HepG2 (cell line): ENCODE data around the gene HUNK. TPM values are rescaled to one million over a fixed set of nuclear protein-coding genes. Genes with fewer than 3 reads are reported as not detected.

Source experiments
- AGO1 ChIP-seq: fragments of 200-400 bp; formaldehyde crosslinking; IDR thresholded peaks from 2 replicates; pipeline ENCODE4 v1.6.1; 2017; ENCODE audit warnings: mild to moderate bottlenecking, low read depth, low read length, moderate library complexity; ENCODE audit not compliant: poor library complexity, severe bottlenecking
- ATF1 ChIP-seq: IDR thresholded peaks from 2 replicates; pipeline ENCODE4 v1.6.1; 2016; ENCODE audit warnings: mild to moderate bottlenecking, control low read depth
- ETV6 ChIP-seq: sonication (generic); formaldehyde crosslinking; conservative IDR thresholded peaks from 2 replicates; pipeline ENCODE4 v1.4.0; 2020; ENCODE audit warnings: missing genetic modification reagents
- FIP1L1 ChIP-seq: fragments of 200-400 bp; formaldehyde crosslinking; IDR thresholded peaks from 2 replicates; pipeline ENCODE4 v1.6.1; 2018; ENCODE audit warnings: low read depth, mild to moderate bottlenecking, low read length, moderate library complexity, borderline replicate concordance; ENCODE audit not compliant: insufficient read depth
- GZF1 ChIP-seq: sonication (generic); formaldehyde crosslinking; IDR thresholded peaks from 2 replicates; pipeline ENCODE4 v1.5.1; 2020; ENCODE audit warnings: mild to moderate bottlenecking, missing genetic modification reagents
- MLLT10 ChIP-seq: sonication (generic); formaldehyde crosslinking; IDR thresholded peaks from 2 replicates; pipeline ENCODE4 v1.4.0; 2020; ENCODE audit warnings: missing genetic modification reagents
- MLX ChIP-seq: IDR thresholded peaks from 2 replicates; pipeline ENCODE4 v1.6.1; 2016
- NFE2 ChIP-seq: sonication (generic); formaldehyde crosslinking; IDR thresholded peaks from 2 replicates; pipeline ENCODE4 v1.4.0; 2020; ENCODE audit warnings: missing genetic modification reagents
- PHF5A ChIP-seq: IDR thresholded peaks from one replicate; pipeline ENCODE4 v1.6.1; 2018; ENCODE audit warnings: low read depth, missing genetic modification reagents; ENCODE audit not compliant: unreplicated experiment
- RFX1 ChIP-seq: fragments of 450-650 bp; IDR thresholded peaks from 2 replicates; pipeline ENCODE4 v1.6.1; 2017
- TERF1 ChIP-seq: sonication (generic); formaldehyde crosslinking; IDR thresholded peaks from 2 replicates; pipeline ENCODE4 v1.8.0; 2022; ENCODE audit warnings: mild to moderate bottlenecking, missing genetic modification reagents, moderate library complexity
- ZNF253 ChIP-seq: sonication (generic); formaldehyde crosslinking; IDR thresholded peaks from 2 replicates; pipeline ENCODE4 v1.8.0; 2022; ENCODE audit warnings: mild to moderate bottlenecking, missing genetic modification reagents, borderline replicate concordance
- ZNF329 ChIP-seq: sonication (generic); formaldehyde crosslinking; IDR thresholded peaks from 2 replicates; pipeline ENCODE4 v1.9.0; 2021; ENCODE audit warnings: low read depth, mild to moderate bottlenecking, missing genetic modification reagents
- ZNF512 ChIP-seq: sonication (generic); formaldehyde crosslinking; IDR thresholded peaks from 2 replicates; pipeline ENCODE4 v1.4.0; 2020; ENCODE audit warnings: mild to moderate bottlenecking, missing genetic modification reagents
- ZNF782 ChIP-seq: sonication (generic); formaldehyde crosslinking; IDR thresholded peaks from 2 replicates; pipeline ENCODE4 v1.4.0; 2020; ENCODE audit warnings: missing genetic modification reagents, mild to moderate bottlenecking, borderline replicate concordance
- ZSCAN25 ChIP-seq: sonication (generic); formaldehyde crosslinking; IDR thresholded peaks from 2 replicates; pipeline ENCODE4 v1.8.0; 2022; ENCODE audit warnings: mild to moderate bottlenecking, missing genetic modification reagents
- ZZZ3 ChIP-seq: sonication (generic); formaldehyde crosslinking; IDR thresholded peaks from 2 replicates; pipeline ENCODE4 v1.4.0; 2020; ENCODE audit warnings: missing genetic modification reagents, mild to moderate bottlenecking, borderline replicate concordance
- polyA plus RNA-seq, 8 experiments: library from polyadenylated mRNA; depleted of rRNA in 3 of 8; stranded (reverse) in 7 of 8; unstranded in 1 of 8; fragments of >200 nt; fragmentation: Illumina TruSeq in 4 of 8; extraction: Trizol in 4 of 8; gene quantifications; 2 replicates each; pipeline versions ENCODE4 v1.2.1 to v1.2.3, GENCODE V29; 2011 to 2016; ENCODE audit warnings: low read depth in 4 of 8, missing spikeins in 1 of 8, mixed read lengths in 1 of 8; ENCODE audit not compliant: insufficient read depth in 1 of 8
- total RNA-seq, 5 experiments: library from RNA; depleted of rRNA; stranded (reverse); fragments of >200 nt; fragmentation: Illumina TruSeq; extraction: Trizol; gene quantifications; 2 replicates each; pipeline ENCODE4 v1.2.3, GENCODE V29; 2016; ENCODE audit warnings: low read depth in 1 of 5
- TF ChIP-seq, protein P1 (sequence below): sonication (generic); formaldehyde crosslinking; IDR thresholded peaks from 2 replicates; pipeline ENCODE4 v1.5.0; 2020; ENCODE audit warnings: mild to moderate bottlenecking, missing genetic modification reagents, borderline replicate concordance
- TF ChIP-seq, protein P2 (sequence below): sonication (generic); formaldehyde crosslinking; IDR thresholded peaks from 2 replicates; pipeline ENCODE4 v1.5.0; 2020; ENCODE audit warnings: missing genetic modification reagents, mild to moderate bottlenecking, borderline replicate concordance
- TF ChIP-seq, protein P3 (sequence below): sonication (generic); formaldehyde crosslinking; IDR thresholded peaks from 2 replicates; pipeline ENCODE4 v1.4.0; 2020; ENCODE audit warnings: low read depth, mild to moderate bottlenecking, missing genetic modification reagents

The HUNK gene
- total and polyA plus RNA-seq, 2 of the 13 experiments (the other 11 are each of a cell fraction or from before 2014, with no cell fraction given) = 1.8 to 1.9 TPM

DNA sequence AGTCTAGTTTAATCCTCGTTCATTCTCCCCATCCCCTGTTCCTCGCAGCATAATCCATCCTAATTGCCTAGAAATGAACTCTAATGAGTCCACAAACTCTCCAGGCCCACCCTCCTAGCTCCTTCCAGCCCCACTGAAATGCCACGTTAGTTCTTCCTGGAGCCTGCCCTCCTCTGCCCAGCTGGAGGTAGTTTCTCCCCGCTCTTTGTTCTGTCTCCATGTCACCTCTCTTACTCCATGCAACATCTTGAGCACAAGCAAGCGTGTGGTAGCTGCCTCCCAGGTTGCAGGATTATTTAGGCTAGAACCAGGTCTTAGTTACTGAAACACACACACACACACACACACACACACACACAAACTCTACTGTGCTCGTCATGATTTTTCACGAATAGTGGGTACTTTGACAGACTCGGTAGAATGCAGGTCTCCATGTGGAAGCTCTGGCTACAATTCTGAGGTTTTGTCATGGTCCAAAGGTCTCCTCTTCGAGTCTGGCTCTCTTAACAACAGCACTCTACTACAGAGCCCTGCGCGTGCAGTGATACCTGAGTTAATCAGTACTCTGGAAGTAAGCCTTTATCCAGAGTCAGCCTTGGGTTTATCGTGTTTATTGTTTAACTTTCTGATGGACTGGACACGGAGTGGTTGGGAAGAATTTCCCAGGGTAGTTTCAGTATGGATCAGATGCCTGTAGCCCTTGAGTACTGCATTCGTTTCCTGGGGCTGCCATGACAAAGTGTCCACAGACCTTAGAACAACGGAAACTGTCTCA, 27.5 kb downstream of the HUNK start (continued):
- no peak for TF ChIP-seq ZNF782 (CRISPR knock-in tag)
- TF ChIP-seq ZSCAN25 = no peak
- TF ChIP-seq ZZZ3 = no peak
- TF ChIP-seq NFE2 (CRISPR knock-in tag) = no peak
- no peak for TF ChIP-seq ZNF253 (CRISPR knock-in tag)
- TF ChIP-seq, protein P1, sequence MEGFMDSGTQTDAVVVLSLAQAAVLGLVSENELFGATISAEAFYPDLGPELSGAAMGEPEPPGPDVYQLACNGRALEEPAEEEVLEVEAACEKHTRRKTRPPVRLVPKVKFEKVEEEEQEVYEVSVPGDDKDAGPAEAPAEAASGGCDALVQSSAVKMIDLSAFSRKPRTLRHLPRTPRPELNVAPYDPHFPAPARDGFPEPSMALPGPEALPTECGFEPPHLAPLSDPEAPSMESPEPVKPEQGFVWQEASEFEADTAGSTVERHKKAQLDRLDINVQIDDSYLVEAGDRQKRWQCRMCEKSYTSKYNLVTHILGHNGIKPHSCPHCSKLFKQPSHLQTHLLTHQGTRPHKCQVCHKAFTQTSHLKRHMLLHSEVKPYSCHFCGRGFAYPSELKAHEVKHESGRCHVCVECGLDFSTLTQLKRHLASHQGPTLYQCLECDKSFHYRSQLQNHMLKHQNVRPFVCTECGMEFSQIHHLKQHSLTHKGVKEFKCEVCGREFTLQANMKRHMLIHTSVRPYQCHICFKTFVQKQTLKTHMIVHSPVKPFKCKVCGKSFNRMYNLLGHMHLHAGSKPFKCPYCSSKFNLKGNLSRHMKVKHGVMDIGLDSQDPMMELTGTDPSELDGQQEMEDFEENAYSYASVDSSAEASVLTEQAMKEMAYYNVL = 0 out of 2 replicates have a peak, but pooled peaks have one; percentile 46
- no peak for TF ChIP-seq ZNF512
- no peak for TF ChIP-seq GZF1 (CRISPR knock-in tag)
- TF ChIP-seq, protein P2, sequence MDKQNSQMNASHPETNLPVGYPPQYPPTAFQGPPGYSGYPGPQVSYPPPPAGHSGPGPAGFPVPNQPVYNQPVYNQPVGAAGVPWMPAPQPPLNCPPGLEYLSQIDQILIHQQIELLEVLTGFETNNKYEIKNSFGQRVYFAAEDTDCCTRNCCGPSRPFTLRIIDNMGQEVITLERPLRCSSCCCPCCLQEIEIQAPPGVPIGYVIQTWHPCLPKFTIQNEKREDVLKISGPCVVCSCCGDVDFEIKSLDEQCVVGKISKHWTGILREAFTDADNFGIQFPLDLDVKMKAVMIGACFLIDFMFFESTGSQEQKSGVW (CRISPR knock-in tag) = no peak
- TF ChIP-seq ETV6 (CRISPR knock-in tag) = no peak
- TF ChIP-seq AGO1 = no peak
- no peak for TF ChIP-seq MLLT10 (CRISPR knock-in tag)
- TF ChIP-seq FIP1L1 = no peak
- TF ChIP-seq TERF1 = no peak
- no peak for TF ChIP-seq PHF5A (CRISPR knock-in tag)
- peak; percentile 65; the same call in 1 of the 2 replicates for TF ChIP-seq MLX
- TF ChIP-seq ATF1 (CRISPR knock-in tag) = no peak
- TF ChIP-seq, protein P3, sequence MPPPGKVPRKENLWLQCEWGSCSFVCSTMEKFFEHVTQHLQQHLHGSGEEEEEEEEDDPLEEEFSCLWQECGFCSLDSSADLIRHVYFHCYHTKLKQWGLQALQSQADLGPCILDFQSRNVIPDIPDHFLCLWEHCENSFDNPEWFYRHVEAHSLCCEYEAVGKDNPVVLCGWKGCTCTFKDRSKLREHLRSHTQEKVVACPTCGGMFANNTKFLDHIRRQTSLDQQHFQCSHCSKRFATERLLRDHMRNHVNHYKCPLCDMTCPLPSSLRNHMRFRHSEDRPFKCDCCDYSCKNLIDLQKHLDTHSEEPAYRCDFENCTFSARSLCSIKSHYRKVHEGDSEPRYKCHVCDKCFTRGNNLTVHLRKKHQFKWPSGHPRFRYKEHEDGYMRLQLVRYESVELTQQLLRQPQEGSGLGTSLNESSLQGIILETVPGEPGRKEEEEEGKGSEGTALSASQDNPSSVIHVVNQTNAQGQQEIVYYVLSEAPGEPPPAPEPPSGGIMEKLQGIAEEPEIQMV (CRISPR knock-in tag) = no peak; the same call in 1 of the 2 replicates
- TF ChIP-seq RFX1 = no peak
- no peak for TF ChIP-seq ZNF329 (CRISPR knock-in tag)
